ENCODE measurements around the gene ADCK1. TPM values are rescaled to one million over a fixed set of nuclear protein-coding genes. Genes with fewer than 3 reads are reported as not detected.

The ADCK1 gene
- total RNA-seq, 1 experiment from 2014 or later = 11.4 TPM

DNA sequence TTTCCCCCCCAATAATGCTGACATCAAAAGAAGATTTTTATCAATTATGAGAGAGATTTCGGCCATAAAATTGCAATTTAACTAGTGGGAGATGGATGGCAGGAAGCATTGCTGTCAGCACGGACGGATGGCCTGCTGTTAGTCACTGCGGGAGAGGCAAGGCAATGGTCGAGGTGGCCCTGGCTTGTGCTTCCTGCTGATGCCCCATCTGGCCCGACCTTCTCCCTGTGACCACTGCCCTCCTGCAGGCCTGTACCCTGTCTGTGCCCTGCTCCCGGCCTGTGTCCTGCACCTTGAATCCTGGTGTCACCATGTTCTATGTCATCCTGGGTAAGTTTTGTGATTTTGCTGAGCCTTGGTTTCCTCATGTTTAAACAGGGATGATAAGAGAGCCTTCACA, 67.6 kb downstream of the ADCK1 start (continued):
- TF ChIP-seq, protein P1, sequence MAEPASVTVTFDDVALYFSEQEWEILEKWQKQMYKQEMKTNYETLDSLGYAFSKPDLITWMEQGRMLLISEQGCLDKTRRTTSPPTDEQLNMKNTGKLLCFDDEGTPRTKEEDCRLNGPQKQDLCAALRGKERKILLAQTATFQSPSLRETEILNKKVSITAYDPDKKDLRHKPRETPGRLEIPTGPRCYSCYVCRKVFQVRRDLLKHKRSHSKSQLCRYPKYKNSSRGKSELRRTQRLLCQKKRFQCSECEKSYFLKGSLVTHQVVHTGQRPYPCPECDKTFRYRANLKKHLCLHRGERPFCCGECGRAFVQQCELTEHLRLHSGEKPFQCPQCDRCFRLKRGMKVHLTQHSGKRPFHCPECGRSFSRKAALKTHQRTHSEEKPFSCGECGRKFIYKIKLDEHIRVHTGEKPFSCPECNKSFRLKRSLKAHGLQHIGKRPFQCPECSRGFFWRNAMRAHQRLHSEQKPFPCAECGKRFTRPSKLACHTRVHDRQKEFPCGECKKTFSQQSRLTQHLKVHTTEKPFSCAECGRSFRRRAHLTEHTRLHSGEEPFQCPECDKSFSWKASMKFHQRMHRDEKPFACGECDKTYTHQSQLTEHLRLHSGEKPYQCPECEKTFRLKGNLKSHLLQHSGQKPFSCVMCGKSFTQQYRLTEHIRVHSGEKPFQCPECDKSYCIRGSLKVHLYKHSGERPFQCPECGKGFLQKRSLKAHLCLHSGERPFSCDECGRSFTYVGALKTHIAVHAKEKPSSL (CRISPR knock-in tag; conservative IDR thresholded peaks at IDR 0.05) = no peak
- TF ChIP-seq ZNF121 (CRISPR knock-in tag; IDR thresholded peaks at IDR 0.05) (no peak), ZNF232 (CRISPR knock-in tag; IDR thresholded peaks at IDR 0.05) (no peak)

DNA sequence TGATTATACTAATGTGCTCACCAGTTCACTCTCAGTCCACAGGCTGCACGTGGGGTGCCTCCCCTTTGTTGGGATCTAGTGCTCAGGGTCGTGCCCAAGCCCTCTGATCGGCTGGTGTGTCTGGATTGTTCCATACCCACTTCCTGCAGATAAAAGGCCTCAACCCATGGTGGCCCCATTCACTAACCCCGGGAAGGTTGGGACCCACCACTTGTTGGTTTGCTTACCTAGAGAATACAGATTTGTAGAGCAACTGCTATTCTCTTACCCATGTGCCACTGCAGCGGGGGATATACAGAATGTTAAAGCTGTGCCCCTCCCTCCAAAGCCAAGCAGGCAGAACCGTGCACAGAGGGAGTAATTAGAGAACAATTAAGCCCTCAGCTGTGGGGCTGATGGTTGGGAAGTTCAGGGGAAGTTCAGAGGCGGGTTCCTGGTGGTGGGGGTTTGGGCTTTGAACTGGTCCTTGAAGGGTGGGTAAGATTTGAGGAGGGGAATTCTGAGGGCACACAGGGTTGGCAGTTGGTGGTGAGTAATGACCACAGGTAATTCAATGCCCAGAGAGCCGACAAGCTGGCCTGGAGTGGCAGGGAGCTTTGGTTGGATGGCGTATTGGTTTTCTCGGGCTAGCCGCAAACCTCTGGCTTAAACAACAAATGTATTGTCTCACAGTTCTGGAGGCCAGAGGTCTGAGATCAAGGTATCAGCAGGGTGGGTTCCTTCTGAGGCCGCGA, 68.8 kb downstream of the ADCK1 start:
- CTCF ChIA-PET = no interaction called here
- peaks cover 5% of the 10 kb centered on the region for H3K9me3 Mint-ChIP-seq
- POLR2A ChIA-PET = no interaction called here
- ATAC-seq (peak; percentile 16; the same call in 1 of the 2 replicates), DNase-seq (ENCODE audit: low spot score) (no peak)
- H3K4me3 Mint-ChIP-seq = no peak overlapping the region
- TF ChIP-seq ZNF532 (CRISPR knock-in tag; IDR thresholded peaks at IDR 0.05; ENCODE audit: borderline replicate concordance) = no peak
- no peak for TF ChIP-seq RORB (CRISPR knock-in tag; IDR thresholded peaks at IDR 0.05)
- TF ChIP-seq ZNF416 (CRISPR knock-in tag; IDR thresholded peaks at IDR 0.05) = no peak
- no peak for TF ChIP-seq CREM (CRISPR knock-in tag; IDR thresholded peaks at IDR 0.05)
- TF ChIP-seq, protein P2, sequence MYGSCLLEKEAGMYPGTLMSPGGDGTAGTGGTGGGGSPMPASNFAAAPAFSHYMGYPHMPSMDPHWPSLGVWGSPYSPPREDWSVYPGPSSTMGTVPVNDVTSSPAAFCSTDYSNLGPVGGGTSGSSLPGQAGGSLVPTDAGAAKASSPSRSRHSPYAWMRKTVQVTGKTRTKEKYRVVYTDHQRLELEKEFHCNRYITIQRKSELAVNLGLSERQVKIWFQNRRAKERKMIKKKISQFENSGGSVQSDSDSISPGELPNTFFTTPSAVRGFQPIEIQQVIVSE (CRISPR knock-in tag; IDR thresholded peaks at IDR 0.05; ENCODE audit: borderline replicate concordance) = no peak
- TF ChIP-seq FOXK1 (CRISPR knock-in tag; IDR thresholded peaks at IDR 0.05) = no peak
- TF ChIP-seq ZNF396 (CRISPR knock-in tag; IDR thresholded peaks at IDR 0.05; ENCODE audit: borderline replicate concordance) = no peak
- no peak for TF ChIP-seq TEAD4 (CRISPR knock-in tag; IDR thresholded peaks at IDR 0.05)
- TF ChIP-seq, protein P3, sequence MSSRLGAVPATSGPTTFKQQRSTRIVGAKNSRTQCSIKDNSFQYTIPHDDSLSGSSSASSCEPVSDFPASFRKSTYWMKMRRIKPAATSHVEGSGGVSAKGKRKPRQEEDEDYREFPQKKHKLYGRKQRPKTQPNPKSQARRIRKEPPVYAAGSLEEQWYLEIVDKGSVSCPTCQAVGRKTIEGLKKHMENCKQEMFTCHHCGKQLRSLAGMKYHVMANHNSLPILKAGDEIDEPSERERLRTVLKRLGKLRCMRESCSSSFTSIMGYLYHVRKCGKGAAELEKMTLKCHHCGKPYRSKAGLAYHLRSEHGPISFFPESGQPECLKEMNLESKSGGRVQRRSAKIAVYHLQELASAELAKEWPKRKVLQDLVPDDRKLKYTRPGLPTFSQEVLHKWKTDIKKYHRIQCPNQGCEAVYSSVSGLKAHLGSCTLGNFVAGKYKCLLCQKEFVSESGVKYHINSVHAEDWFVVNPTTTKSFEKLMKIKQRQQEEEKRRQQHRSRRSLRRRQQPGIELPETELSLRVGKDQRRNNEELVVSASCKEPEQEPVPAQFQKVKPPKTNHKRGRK (CRISPR knock-in tag; IDR thresholded peaks at IDR 0.05; ENCODE audit: borderline replicate concordance) = no peak
- TF ChIP-seq, protein P4, sequence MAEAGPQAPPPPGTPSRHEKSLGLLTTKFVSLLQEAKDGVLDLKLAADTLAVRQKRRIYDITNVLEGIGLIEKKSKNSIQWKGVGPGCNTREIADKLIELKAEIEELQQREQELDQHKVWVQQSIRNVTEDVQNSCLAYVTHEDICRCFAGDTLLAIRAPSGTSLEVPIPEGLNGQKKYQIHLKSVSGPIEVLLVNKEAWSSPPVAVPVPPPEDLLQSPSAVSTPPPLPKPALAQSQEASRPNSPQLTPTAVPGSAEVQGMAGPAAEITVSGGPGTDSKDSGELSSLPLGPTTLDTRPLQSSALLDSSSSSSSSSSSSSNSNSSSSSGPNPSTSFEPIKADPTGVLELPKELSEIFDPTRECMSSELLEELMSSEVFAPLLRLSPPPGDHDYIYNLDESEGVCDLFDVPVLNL (CRISPR knock-in tag; IDR thresholded peaks at IDR 0.05; ENCODE audit: borderline replicate concordance, low read depth) = no peak
- TF ChIP-seq NFE2L1 (CRISPR knock-in tag; IDR thresholded peaks at IDR 0.05) = no peak
- TF ChIP-seq ARID4B (CRISPR knock-in tag; IDR thresholded peaks at IDR 0.05; ENCODE audit: borderline replicate concordance) = no peak
- no peak for TF ChIP-seq IRF2 (CRISPR knock-in tag; IDR thresholded peaks at IDR 0.05; ENCODE audit: borderline replicate concordance, low read depth)
- TF ChIP-seq, protein P5, sequence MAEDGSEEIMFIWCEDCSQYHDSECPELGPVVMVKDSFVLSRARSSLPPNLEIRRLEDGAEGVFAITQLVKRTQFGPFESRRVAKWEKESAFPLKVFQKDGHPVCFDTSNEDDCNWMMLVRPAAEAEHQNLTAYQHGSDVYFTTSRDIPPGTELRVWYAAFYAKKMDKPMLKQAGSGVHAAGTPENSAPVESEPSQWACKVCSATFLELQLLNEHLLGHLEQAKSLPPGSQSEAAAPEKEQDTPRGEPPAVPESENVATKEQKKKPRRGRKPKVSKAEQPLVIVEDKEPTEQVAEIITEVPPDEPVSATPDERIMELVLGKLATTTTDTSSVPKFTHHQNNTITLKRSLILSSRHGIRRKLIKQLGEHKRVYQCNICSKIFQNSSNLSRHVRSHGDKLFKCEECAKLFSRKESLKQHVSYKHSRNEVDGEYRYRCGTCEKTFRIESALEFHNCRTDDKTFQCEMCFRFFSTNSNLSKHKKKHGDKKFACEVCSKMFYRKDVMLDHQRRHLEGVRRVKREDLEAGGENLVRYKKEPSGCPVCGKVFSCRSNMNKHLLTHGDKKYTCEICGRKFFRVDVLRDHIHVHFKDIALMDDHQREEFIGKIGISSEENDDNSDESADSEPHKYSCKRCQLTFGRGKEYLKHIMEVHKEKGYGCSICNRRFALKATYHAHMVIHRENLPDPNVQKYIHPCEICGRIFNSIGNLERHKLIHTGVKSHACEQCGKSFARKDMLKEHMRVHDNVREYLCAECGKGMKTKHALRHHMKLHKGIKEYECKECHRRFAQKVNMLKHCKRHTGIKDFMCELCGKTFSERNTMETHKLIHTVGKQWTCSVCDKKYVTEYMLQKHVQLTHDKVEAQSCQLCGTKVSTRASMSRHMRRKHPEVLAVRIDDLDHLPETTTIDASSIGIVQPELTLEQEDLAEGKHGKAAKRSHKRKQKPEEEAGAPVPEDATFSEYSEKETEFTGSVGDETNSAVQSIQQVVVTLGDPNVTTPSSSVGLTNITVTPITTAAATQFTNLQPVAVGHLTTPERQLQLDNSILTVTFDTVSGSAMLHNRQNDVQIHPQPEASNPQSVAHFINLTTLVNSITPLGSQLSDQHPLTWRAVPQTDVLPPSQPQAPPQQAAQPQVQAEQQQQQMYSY (CRISPR knock-in tag; IDR thresholded peaks at IDR 0.05) = no peak
- H3K27ac Mint-ChIP-seq = no peak overlapping the region
- H3K36me3 Mint-ChIP-seq = peaks cover 4% of the 10 kb centered on the region; the same call in 1 of the 2 replicates
- no peaks in the 10 kb centered on the region for H3K4me1 Mint-ChIP-seq
- H3K27me3 Mint-ChIP-seq (ENCODE audit: low read depth) = no peaks in the 10 kb centered on the region

Measured in WTC11 (cell line).